Muscle layer of colon (tissue), 2 donors: ENCODE data around the gene AUTS2.

Experiments
- H3K27ac ChIP-seq: one replicate; pipeline ENCODE4 v1.7.0; 2013; ENCODE audit warnings: low read depth, mild to moderate bottlenecking, low read length, moderate library complexity
- H3K27me3 ChIP-seq, 2 donors: one replicate each; pipeline ENCODE4 v1.7.0; 2013; ENCODE audit warnings: low read length in 2 of 2, mild to moderate bottlenecking in 2 of 2; ENCODE audit not compliant: insufficient read depth in 2 of 2, control insufficient read depth in 1 of 2
- H3K36me3 ChIP-seq: one replicate; pipeline ENCODE4 v1.7.0; 2013; ENCODE audit warnings: mild to moderate bottlenecking, low read length; ENCODE audit not compliant: insufficient read depth
- H3K4me1 ChIP-seq: one replicate; pipeline ENCODE4 v1.7.0; 2013; ENCODE audit warnings: mild to moderate bottlenecking, low read length; ENCODE audit not compliant: insufficient read depth
- H3K4me3 ChIP-seq, 2 donors: one replicate each; pipeline ENCODE4 v1.7.0; 2013; ENCODE audit warnings: low read length in 2 of 2, low read depth in 1 of 2, mild to moderate bottlenecking in 1 of 2, moderate library complexity in 1 of 2
- H3K9ac ChIP-seq: one replicate; pipeline ENCODE4 v1.7.0; 2013; ENCODE audit warnings: low read length
- H3K9me3 ChIP-seq: one replicate; pipeline ENCODE4 v1.7.0; 2013; ENCODE audit warnings: mild to moderate bottlenecking, low read length
- donor health status: abdominal sarcoma.
- donor health status: Adenocarcinoma of cecum.

Gene AUTS2

GRCh38 chr7:70000737-70001348, 402.6 kb downstream of the AUTS2 start:
- Histone ChIP-seq H3K27me3 (no peaks in the 10 kb centered on the region), H3K9ac (no peak overlapping the region), H3K27ac (no peak overlapping the region), H3K4me3 (no peak overlapping the region), H3K9me3 (no peaks in the 10 kb centered on the region), H3K36me3 (no peaks in the 10 kb centered on the region), H3K4me1 (peaks cover 22% of the 10 kb centered on the region)

DNA sequence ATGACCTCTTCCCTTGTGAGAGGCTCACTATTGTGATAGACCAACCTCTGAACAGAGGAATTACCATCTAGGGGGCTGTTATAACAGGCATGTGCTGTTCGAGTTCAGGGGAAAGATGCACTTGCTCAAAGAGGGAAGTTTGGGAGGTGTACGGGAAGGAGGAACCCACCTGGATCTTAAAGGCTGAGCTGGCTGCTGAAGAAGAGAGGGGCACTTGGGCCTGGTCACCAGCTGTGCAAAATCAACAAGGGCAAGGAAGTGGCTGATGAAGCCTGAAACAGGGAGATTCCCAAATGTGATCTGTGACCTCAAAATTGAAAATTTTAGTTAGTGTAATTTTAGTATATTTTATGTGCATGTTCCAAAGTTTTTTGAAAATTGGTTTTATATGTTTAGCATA, 407.2 kb downstream of the AUTS2 start:
- no peaks in the 10 kb centered on the region for H3K27me3 ChIP-seq
- no peak overlapping the region for H3K9ac ChIP-seq
- peaks cover 14% of the 10 kb centered on the region for H3K4me1 ChIP-seq
- H3K4me3 ChIP-seq, result no peak overlapping the region
- no peak overlapping the region for H3K27ac ChIP-seq
- H3K36me3 ChIP-seq, result no peaks in the 10 kb centered on the region
- no peaks in the 10 kb centered on the region for H3K9me3 ChIP-seq

GRCh38 chr7:70005891-70006260, 407.6 kb downstream of the AUTS2 start:
- Histone ChIP-seq H3K27me3 (no peaks in the 10 kb centered on the region), H3K27ac (no peak overlapping the region), H3K9me3 (no peaks in the 10 kb centered on the region), H3K4me3 (no peak overlapping the region), H3K4me1 (peaks cover 14% of the 10 kb centered on the region), H3K36me3 (no peaks in the 10 kb centered on the region), H3K9ac (no peak overlapping the region)

GRCh38 chr7:70006261-70006920, 408.1 kb downstream of the AUTS2 start:
- Histone ChIP-seq H3K9me3 (no peaks in the 10 kb centered on the region), H3K4me3 (no peak overlapping the region), H3K9ac (no peak overlapping the region), H3K27ac (no peak overlapping the region), H3K27me3 (no peaks in the 10 kb centered on the region), H3K4me1 (peaks cover 14% of the 10 kb centered on the region), H3K36me3 (no peaks in the 10 kb centered on the region)

DNA sequence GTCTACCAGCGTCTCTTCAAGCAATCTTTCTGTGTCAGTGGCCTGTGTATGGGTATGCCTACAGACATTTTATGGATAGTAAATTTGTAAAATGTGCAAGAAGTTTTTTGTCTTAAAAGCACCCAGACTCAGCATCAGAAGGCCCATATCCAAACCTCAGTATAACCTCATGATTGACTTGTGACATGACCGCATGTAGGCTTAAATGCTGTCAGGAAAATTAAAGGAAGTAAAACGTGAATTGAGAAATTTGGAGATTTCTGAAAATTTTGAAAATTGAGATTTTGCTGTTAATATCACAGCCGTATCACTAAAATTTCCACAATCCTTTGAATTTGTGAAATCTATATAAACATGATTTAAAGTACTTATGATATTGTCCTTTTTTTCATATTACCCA, 410.2 kb downstream of the AUTS2 start:
- no peaks in the 10 kb centered on the region for H3K36me3 ChIP-seq
- no peaks in the 10 kb centered on the region for H3K27me3 ChIP-seq
- H3K9me3 ChIP-seq, result no peaks in the 10 kb centered on the region
- H3K9ac ChIP-seq, result no peak overlapping the region
- peaks cover 14% of the 10 kb centered on the region for H3K4me1 ChIP-seq
- no peak overlapping the region for H3K27ac ChIP-seq
- H3K4me3 ChIP-seq, result no peak overlapping the region

GRCh38 chr7:70014472-70015177, 416.4 kb downstream of the AUTS2 start:
- Histone ChIP-seq H3K4me3 (no peak overlapping the region), H3K27ac (no peak overlapping the region), H3K4me1 (no peaks in the 10 kb centered on the region), H3K9ac (no peak overlapping the region), H3K9me3 (no peaks in the 10 kb centered on the region), H3K27me3 (no peaks in the 10 kb centered on the region), H3K36me3 (no peaks in the 10 kb centered on the region)

DNA sequence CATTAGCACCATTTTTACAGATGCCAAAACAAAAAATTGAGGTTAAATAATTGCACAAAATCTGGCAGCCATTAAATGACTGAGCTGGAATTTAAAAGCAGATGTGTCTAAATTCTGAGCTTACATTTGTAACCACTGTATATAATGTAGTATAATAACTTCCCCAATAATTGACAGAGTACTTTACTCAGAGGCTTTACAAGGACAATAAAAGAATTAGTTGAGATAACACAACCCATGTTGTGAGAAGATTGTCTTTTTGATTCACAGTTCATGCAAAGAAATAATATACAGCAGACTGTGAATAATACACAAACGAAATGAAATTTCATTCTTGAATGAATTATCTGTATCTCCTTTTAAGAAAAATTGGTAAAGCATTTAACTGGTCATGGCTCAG, 417.1 kb downstream of the AUTS2 start:
- no peak overlapping the region for H3K27ac ChIP-seq
- H3K9me3 ChIP-seq, result no peaks in the 10 kb centered on the region
- H3K27me3 ChIP-seq, result no peaks in the 10 kb centered on the region
- no peaks in the 10 kb centered on the region for H3K4me1 ChIP-seq
- H3K36me3 ChIP-seq, result no peaks in the 10 kb centered on the region
- H3K9ac ChIP-seq, result no peak overlapping the region
- H3K4me3 ChIP-seq, result no peak overlapping the region

- no peak overlapping the region for H3K9ac ChIP-seq
- no peak overlapping the region for H3K4me3 ChIP-seq
- no peaks in the 10 kb centered on the region for H3K36me3 ChIP-seq
- no peaks in the 10 kb centered on the region for H3K9me3 ChIP-seq
- H3K4me1 ChIP-seq, result no peaks in the 10 kb centered on the region
- no peak overlapping the region for H3K27ac ChIP-seq
- H3K27me3 ChIP-seq, result no peaks in the 10 kb centered on the region
Measured at GRCh38 chr7:70016044-70016770, 417.9 kb downstream of the AUTS2 start.

- Histone ChIP-seq H3K27me3 (no peaks in the 10 kb centered on the region), H3K9ac (no peak overlapping the region)
Measured at GRCh38 chr7:70017357-70017756, 419.1 kb downstream of the AUTS2 start.

DNA sequence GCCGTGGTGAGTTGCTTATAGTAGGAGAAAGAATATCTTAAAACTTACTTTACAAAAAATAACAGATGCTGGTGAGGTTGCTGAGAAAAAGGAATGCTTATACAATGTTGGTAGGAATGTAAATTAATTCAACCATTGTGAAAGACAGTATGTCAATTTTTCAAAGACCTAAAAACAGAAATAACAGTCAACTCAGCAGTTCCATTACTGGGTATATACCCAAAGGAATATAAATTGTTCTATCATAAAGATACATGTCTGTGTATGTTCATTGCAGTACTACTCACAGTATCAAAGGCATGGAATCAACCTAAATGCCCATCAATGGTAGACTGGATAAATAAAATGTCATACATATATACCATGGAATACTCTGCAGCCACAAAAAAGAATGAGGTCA, 420.4 kb downstream of the AUTS2 start:
- Histone ChIP-seq H3K4me1 (no peaks in the 10 kb centered on the region), H3K9ac (no peak overlapping the region), H3K36me3 (no peaks in the 10 kb centered on the region), H3K4me3 (no peak overlapping the region), H3K27me3 (no peaks in the 10 kb centered on the region), H3K27ac (no peak overlapping the region), H3K9me3 (no peaks in the 10 kb centered on the region)

More at GRCh38 chr7:70017357-70017756, 419.1 kb downstream of the AUTS2 start:
- H3K36me3 ChIP-seq, result no peaks in the 10 kb centered on the region
- no peaks in the 10 kb centered on the region for H3K4me1 ChIP-seq
- no peaks in the 10 kb centered on the region for H3K9me3 ChIP-seq
- H3K27ac ChIP-seq, result no peak overlapping the region
- H3K4me3 ChIP-seq, result no peak overlapping the region

GRCh38 chr7:70027867-70028266, 429.6 kb downstream of the AUTS2 start:
- Histone ChIP-seq H3K27me3 (no peaks in the 10 kb centered on the region), H3K9me3 (no peaks in the 10 kb centered on the region), H3K4me1 (peaks cover 12% of the 10 kb centered on the region), H3K9ac (no peak overlapping the region), H3K36me3 (no peaks in the 10 kb centered on the region), H3K4me3 (no peak overlapping the region), H3K27ac (no peak overlapping the region)
